Measurements from ENCODE around the gene POU2AF3. TPM values are rescaled to one million over a fixed set of nuclear protein-coding genes. Genes with fewer than 3 reads are reported as not detected.

Gene POU2AF3
- polyA plus RNA-seq, 1 of the 3 experiments (the other 2 are of a cell fraction): 0.07 TPM

- Histone ChIP-seq H3K27ac (ENCODE audit: low read depth in 2 of 2, low read length in 1 of 2) (no peak overlapping the region), H3F3A (replicated peaks; ENCODE audit: insufficient read depth) (no peaks in the 10 kb centered on the region), H2AFZ (ENCODE audit: low read depth) (no peak overlapping the region), H3K79me2 (ENCODE audit: insufficient read depth) (no peaks in the 10 kb centered on the region), H3K4me2 (no peak overlapping the region), H3K4me3 (ENCODE audit: low read depth in 2 of 2, low read length in 1 of 2) (no peak overlapping the region), H3K9me3 (no peaks in the 10 kb centered on the region), H3K27me3 (ENCODE audit: insufficient read depth) (peaks cover 6% of the 10 kb centered on the region), H4K20me1 (ENCODE audit: insufficient read depth) (no peaks in the 10 kb centered on the region), H3K4me1 (ENCODE audit: control insufficient read depth in 1 of 2, insufficient read depth in 2 of 2, low read depth in 1 of 2, low read length in 1 of 2) (no peaks in the 10 kb centered on the region), H3K36me3 (replicated peaks in 1 of 2; ENCODE audit: control insufficient read depth in 1 of 2, insufficient read depth in 2 of 2, low read length in 1 of 2) (no peaks in the 10 kb centered on the region), H3K9me2 (no peaks in the 10 kb centered on the region), H3K9ac (no peak overlapping the region)
- DNase-seq: no peak
- WGBS (ENCODE audit: low lambda C conversion rate): 46% methylated on average over 3 of the region's 3 CpGs
- TF ChIP-seq MXI1 (IDR thresholded peaks at IDR 0.05; ENCODE audit: low read depth, low read length) (no peak), EZH2phosphoT487 (IDR thresholded peaks at IDR 0.05; ENCODE audit: borderline replicate concordance, low read depth) (no peak), ELF1 (IDR thresholded peaks at IDR 0.05) (no peak), ZBTB33 (IDR thresholded peaks at IDR 0.05; ENCODE audit: borderline replicate concordance, low read depth) (no peak), FOXJ3 (CRISPR knock-in tag; IDR thresholded peaks at IDR 0.05) (no peak), FOXM1 (IDR thresholded peaks at IDR 0.05; ENCODE audit: low read depth) (no peak), JUND (IDR thresholded peaks at IDR 0.05) (no peak), NRF1 (IDR thresholded peaks at IDR 0.05; ENCODE audit: low read depth, low read length) (no peak), RAD21 (IDR thresholded peaks at IDR 0.05; ENCODE audit: low read length) (no peak), PBX3 (IDR thresholded peaks at IDR 0.05) (no peak), REST (IDR thresholded peaks at IDR 0.05; ENCODE audit: low read depth, low read length) (no peak), IRF3 (IDR thresholded peaks at IDR 0.05; ENCODE audit: low read depth, low read length) (no peak), TCF12 (IDR thresholded peaks at IDR 0.05) (no peak), GABPA (IDR thresholded peaks at IDR 0.05; ENCODE audit: low read depth) (no peak)
- ChIA-PET CTCF (interaction anchor here (1.0 to 1.8 kb wide), 2 partner anchors 10 to 42 kb away, joined by 3 to 8 read pairs; no protein-coding TSS in a partner anchor), POLR2A (no interaction called here)
Observed at GRCh38 chr11:111272420-111272819, 25.9 kb upstream of the POU2AF3 start.

Data from SK-N-SH (cell line).